WTC11 (cell line): Measurements from ENCODE around the gene MAMSTR.

Source experiments
- ESRRA ChIP-seq: sonication (generic); formaldehyde crosslinking; IDR thresholded peaks from 2 replicates; pipeline ENCODE4 v1.8.1; 2022; ENCODE audit warnings: mild to moderate bottlenecking, missing genetic modification reagents, borderline replicate concordance
- JAZF1 ChIP-seq: fragments of 250-450 bp; sonication (Bioruptor Pico); IDR thresholded peaks from 2 replicates; pipeline ENCODE4 v1.9.0; 2021; ENCODE audit warnings: moderate library complexity, mild to moderate bottlenecking, inconsistent platforms
- SP1 ChIP-seq: sonication (generic); formaldehyde crosslinking; conservative IDR thresholded peaks from 2 replicates; pipeline ENCODE4 v1.8.1; 2022; ENCODE audit warnings: missing genetic modification reagents
- ZNF121 ChIP-seq: sonication (generic); formaldehyde crosslinking; IDR thresholded peaks from 2 replicates; pipeline ENCODE4 v1.8.0; 2023; ENCODE audit warnings: missing genetic modification reagents
- ZNF416 ChIP-seq: fragments of 250-450 bp; sonication (Bioruptor Pico); IDR thresholded peaks from 2 replicates; pipeline ENCODE4 v1.9.0; 2021; ENCODE audit warnings: mild to moderate bottlenecking, inconsistent platforms
- TF ChIP-seq, protein P1 (sequence below): fragments of 200-600 bp; IDR thresholded peaks from 2 replicates; pipeline ENCODE4 v1.8.0; 2022; ENCODE audit warnings: antibody characterized with exemption
- TF ChIP-seq, protein P2 (sequence below): sonication (generic); formaldehyde crosslinking; IDR thresholded peaks from 2 replicates; pipeline ENCODE4 v1.8.0; 2023; ENCODE audit warnings: missing genetic modification reagents
- TF ChIP-seq, protein P3 (sequence below): sonication (generic); formaldehyde crosslinking; IDR thresholded peaks from 2 replicates; pipeline ENCODE4 v1.8.0; 2022; ENCODE audit warnings: mild to moderate bottlenecking, missing genetic modification reagents
- TF ChIP-seq, protein P4 (sequence below): sonication (generic); formaldehyde crosslinking; conservative IDR thresholded peaks from 2 replicates; pipeline ENCODE4 v1.8.1; 2023; ENCODE audit warnings: mild to moderate bottlenecking, low read depth, missing genetic modification reagents, moderate library complexity
- TF ChIP-seq, protein P5 (sequence below): sonication (generic); formaldehyde crosslinking; IDR thresholded peaks from 2 replicates; pipeline ENCODE4 v1.8.1; 2022; ENCODE audit warnings: low read depth, missing genetic modification reagents, borderline replicate concordance

DNA sequence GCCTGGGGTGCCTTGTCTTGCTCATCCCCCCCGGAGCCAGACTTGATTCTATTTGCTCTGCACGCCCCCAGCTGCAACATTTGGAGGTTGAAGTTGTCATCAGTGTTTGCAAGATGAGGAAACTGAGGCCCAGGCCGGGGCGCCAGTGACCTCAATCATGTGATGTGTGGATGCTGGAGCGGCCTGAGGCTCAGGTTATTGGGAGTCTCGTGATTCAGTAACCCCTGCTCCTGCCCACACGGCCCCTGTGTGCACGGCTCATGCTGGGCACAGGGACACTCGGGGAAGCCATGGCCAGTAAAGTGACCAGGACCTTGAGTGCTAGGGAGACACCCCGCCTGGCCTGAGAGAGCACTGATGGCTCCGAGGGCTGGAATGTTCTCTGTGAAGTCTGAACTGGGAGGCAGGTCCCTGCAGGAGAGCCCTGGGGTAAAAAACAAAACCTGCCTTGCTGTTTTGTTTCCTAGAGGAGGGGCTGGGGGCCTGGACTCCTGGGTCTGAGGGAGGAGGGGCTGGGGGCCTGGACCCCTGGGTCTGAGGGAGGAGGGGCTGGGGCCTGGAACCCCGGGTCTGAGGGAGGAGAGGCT, 37.7 kb upstream of the MAMSTR start:
- TF ChIP-seq, protein P1, sequence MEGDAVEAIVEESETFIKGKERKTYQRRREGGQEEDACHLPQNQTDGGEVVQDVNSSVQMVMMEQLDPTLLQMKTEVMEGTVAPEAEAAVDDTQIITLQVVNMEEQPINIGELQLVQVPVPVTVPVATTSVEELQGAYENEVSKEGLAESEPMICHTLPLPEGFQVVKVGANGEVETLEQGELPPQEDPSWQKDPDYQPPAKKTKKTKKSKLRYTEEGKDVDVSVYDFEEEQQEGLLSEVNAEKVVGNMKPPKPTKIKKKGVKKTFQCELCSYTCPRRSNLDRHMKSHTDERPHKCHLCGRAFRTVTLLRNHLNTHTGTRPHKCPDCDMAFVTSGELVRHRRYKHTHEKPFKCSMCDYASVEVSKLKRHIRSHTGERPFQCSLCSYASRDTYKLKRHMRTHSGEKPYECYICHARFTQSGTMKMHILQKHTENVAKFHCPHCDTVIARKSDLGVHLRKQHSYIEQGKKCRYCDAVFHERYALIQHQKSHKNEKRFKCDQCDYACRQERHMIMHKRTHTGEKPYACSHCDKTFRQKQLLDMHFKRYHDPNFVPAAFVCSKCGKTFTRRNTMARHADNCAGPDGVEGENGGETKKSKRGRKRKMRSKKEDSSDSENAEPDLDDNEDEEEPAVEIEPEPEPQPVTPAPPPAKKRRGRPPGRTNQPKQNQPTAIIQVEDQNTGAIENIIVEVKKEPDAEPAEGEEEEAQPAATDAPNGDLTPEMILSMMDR = no peak
- no peak for TF ChIP-seq SP1 (CRISPR knock-in tag)
- no peak for TF ChIP-seq ZNF416 (CRISPR knock-in tag)
- no peak for TF ChIP-seq JAZF1 (CRISPR knock-in tag)
- TF ChIP-seq, protein P2, sequence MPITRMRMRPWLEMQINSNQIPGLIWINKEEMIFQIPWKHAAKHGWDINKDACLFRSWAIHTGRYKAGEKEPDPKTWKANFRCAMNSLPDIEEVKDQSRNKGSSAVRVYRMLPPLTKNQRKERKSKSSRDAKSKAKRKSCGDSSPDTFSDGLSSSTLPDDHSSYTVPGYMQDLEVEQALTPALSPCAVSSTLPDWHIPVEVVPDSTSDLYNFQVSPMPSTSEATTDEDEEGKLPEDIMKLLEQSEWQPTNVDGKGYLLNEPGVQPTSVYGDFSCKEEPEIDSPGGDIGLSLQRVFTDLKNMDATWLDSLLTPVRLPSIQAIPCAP (CRISPR knock-in tag) = no peak
- no peak for TF ChIP-seq ESRRA (CRISPR knock-in tag)
- no peak for TF ChIP-seq ZNF121 (CRISPR knock-in tag)
- TF ChIP-seq, protein P3, sequence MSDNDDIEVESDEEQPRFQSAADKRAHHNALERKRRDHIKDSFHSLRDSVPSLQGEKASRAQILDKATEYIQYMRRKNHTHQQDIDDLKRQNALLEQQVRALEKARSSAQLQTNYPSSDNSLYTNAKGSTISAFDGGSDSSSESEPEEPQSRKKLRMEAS (CRISPR knock-in tag) = no peak
- TF ChIP-seq, protein P4, sequence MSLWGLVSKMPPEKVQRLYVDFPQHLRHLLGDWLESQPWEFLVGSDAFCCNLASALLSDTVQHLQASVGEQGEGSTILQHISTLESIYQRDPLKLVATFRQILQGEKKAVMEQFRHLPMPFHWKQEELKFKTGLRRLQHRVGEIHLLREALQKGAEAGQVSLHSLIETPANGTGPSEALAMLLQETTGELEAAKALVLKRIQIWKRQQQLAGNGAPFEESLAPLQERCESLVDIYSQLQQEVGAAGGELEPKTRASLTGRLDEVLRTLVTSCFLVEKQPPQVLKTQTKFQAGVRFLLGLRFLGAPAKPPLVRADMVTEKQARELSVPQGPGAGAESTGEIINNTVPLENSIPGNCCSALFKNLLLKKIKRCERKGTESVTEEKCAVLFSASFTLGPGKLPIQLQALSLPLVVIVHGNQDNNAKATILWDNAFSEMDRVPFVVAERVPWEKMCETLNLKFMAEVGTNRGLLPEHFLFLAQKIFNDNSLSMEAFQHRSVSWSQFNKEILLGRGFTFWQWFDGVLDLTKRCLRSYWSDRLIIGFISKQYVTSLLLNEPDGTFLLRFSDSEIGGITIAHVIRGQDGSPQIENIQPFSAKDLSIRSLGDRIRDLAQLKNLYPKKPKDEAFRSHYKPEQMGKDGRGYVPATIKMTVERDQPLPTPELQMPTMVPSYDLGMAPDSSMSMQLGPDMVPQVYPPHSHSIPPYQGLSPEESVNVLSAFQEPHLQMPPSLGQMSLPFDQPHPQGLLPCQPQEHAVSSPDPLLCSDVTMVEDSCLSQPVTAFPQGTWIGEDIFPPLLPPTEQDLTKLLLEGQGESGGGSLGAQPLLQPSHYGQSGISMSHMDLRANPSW (CRISPR knock-in tag) = no peak
- TF ChIP-seq, protein P5, sequence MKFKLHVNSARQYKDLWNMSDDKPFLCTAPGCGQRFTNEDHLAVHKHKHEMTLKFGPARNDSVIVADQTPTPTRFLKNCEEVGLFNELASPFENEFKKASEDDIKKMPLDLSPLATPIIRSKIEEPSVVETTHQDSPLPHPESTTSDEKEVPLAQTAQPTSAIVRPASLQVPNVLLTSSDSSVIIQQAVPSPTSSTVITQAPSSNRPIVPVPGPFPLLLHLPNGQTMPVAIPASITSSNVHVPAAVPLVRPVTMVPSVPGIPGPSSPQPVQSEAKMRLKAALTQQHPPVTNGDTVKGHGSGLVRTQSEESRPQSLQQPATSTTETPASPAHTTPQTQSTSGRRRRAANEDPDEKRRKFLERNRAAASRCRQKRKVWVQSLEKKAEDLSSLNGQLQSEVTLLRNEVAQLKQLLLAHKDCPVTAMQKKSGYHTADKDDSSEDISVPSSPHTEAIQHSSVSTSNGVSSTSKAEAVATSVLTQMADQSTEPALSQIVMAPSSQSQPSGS (CRISPR knock-in tag) = no peak
